ENCODE measurements around the gene ATL1. TPM values are rescaled to one million over a fixed set of nuclear protein-coding genes. Genes with fewer than 3 reads are reported as not detected.

Gene ATL1
- total and polyA plus RNA-seq, 2 of the 8 experiments (the other 6 are each of a cell fraction or from before 2014, with no cell fraction given), result 4.0 to 5.9 TPM

GRCh38 chr14:50666772-50667683 lies 107.1 kb downstream of the ATL1 start:
- H2AK5ac ChIP-seq (ENCODE audit: low read depth, low read length), result no peak overlapping the region
- no peak overlapping the region for H3K23ac ChIP-seq (ENCODE audit: insufficient read length)
- peak overlapping the region; percentile 21; the same call in 1 of the 2 replicates for H2BK5ac ChIP-seq (ENCODE audit: low read depth, low read length)
- no peak overlapping the region for H3K14ac ChIP-seq (ENCODE audit: insufficient read length)
- no peak overlapping the region for H4K8ac ChIP-seq (ENCODE audit: extremely low read depth, insufficient read depth, low read length)
- peak overlapping the region; percentile 72 to 97 (median 87) for H3K4me3 ChIP-seq (ENCODE audit: extremely low read depth in 1 of 4, insufficient read depth in 2 of 4, low read depth in 3 of 4, low read length in 4 of 4)
- no peaks in the 10 kb centered on the region for H4K20me1 ChIP-seq (replicated peaks in 1 of 2; ENCODE audit: control insufficient read depth in 1 of 2, insufficient read depth in 2 of 2, low read length in 2 of 2)
- 0 out of 2 replicates have a peak overlapping the region, but pooled peaks have one; percentile 53 for H3K18ac ChIP-seq (ENCODE audit: extremely low read depth, low read length)
- peaks cover 7 to 17% (median 12%) of the 10 kb centered on the region in 4 experiments for H3K4me1 ChIP-seq (replicated peaks in 1 of 4; ENCODE audit: control insufficient read depth in 3 of 4, insufficient read depth in 4 of 4, low read length in 3 of 4)
- H3K4me2 ChIP-seq (ENCODE audit: insufficient read depth in 1 of 2, low read depth in 2 of 2, low read length in 2 of 2), result peak overlapping the region; percentile 83 to 89
- peaks cover 3% of the 10 kb centered on the region; the same call in 1 of the 2 replicates for H3K23me2 ChIP-seq (ENCODE audit: low read depth, low read length)
- FAIRE-seq, result no peak
- H3K27ac ChIP-seq (ENCODE audit: low read depth, low read length), result peak overlapping the region; percentile 91; the same call in 1 of the 2 replicates
- H2BK12ac ChIP-seq (ENCODE audit: low read depth, low read length), result no peak overlapping the region
- no peak overlapping the region for H4K5ac ChIP-seq (ENCODE audit: insufficient read length, low read depth, low read length)
- no peak overlapping the region for H2AFZ ChIP-seq (ENCODE audit: low read length)
- peaks cover 0 to 12% (median 3%) of the 10 kb centered on the region in 4 experiments; a peak in 6 of 8 replicates for H3K36me3 ChIP-seq (ENCODE audit: control insufficient read depth in 2 of 4, insufficient read depth in 4 of 4, low read length in 3 of 4)
- H3K4ac ChIP-seq (replicated peaks; ENCODE audit: insufficient read length, low read depth, low read length), result no peak overlapping the region
- H2BK15ac ChIP-seq (ENCODE audit: low read length), result no peak overlapping the region
- peak overlapping the region; percentile 79 to 91 (median 86) for H3K9ac ChIP-seq (replicated peaks in 1 of 4; ENCODE audit: extremely low read depth in 1 of 4, low read depth in 3 of 4, low read length in 3 of 4)
- H3K79me2 ChIP-seq (ENCODE audit: control insufficient read depth in 1 of 2, insufficient read depth in 2 of 2, low read length in 2 of 2), result peaks cover 4 to 54% of the 10 kb centered on the region in 2 experiments; a peak in 3 of 4 replicates
- WGBS, 2 experiments (ENCODE audit: extremely low coverage in 1 of 2, insufficient coverage in 1 of 2, insufficient read length in 1 of 2, insufficient replicate concordance in 2 of 2, low coverage in 1 of 2, low lambda C conversion rate in 2 of 2, missing lambda C conversion rate in 1 of 2), result 3% methylated on average over 20 of the region's 20 CpGs; no CpG with 5 or more reads in 1 of the 2 experiments
- H2BK120ac ChIP-seq (replicated peaks; ENCODE audit: low read depth, low read length), result no peak overlapping the region
- DNase-seq (ENCODE audit: low read depth in 1 of 2, low spot score in 2 of 2), result no peak
- H4K91ac ChIP-seq (replicated peaks; ENCODE audit: insufficient read length, low read length), result no peak overlapping the region
- H2BK20ac ChIP-seq (ENCODE audit: low read length), result no peak overlapping the region
- ChIA-PET CTCF (ENCODE audit: partially characterized antibody) (interaction anchor here (0.8 to 1.3 kb wide), 3 partner anchors 36 to 193 kb away, joined by 3 read pairs; no protein-coding TSS in a partner anchor), POLR2A (ENCODE audit: partially characterized antibody) (interaction anchor here (0.8 to 1.7 kb wide), 9 partner anchors 9 to 270 kb away, joined by 3 to 8 read pairs (median 3); partner anchors contain the start of genes ATL1 and CDKL1)
- peak overlapping the region; percentile 61 for H3K56ac ChIP-seq (replicated peaks; ENCODE audit: insufficient read length, low read depth, low read length)
- H3K9me3 ChIP-seq (ENCODE audit: insufficient read depth in 2 of 2, low read depth in 1 of 2, low read length in 1 of 2), result no peaks in the 10 kb centered on the region
- H3K79me1 ChIP-seq (ENCODE audit: low read depth, low read length), result no peaks in the 10 kb centered on the region
- H3K27me3 ChIP-seq (replicated peaks in 1 of 4; ENCODE audit: control insufficient read depth in 3 of 4, extremely low read depth in 1 of 4, insufficient read depth in 3 of 4, low read length in 3 of 4), result no peaks in the 10 kb centered on the region

Measured in H1 (cell line).